Esophagus (tissue), 2 donors: ENCODE results near the gene MRPL1. TPM values are rescaled to one million over a fixed set of nuclear protein-coding genes. Genes with fewer than 3 reads are reported as not detected.
A peak's percentile ranks its signal among the peaks of the same experiment; 100 is the strongest.
"Not testable (repeated sequence)": the region's sequence is repeated elsewhere in the genome, so short reads cannot be mapped to it uniquely, and the experiment has no call there.

Experiments used
- H3K27ac ChIP-seq, 2 donors: one replicate each; pipeline ENCODE4 v1.5.1; 2013; ENCODE audit warnings: low read depth in 2 of 2, mild to moderate bottlenecking in 2 of 2, inconsistent platforms in 1 of 2, low read length in 1 of 2, moderate library complexity in 1 of 2
- H3K27me3 ChIP-seq, 2 donors: one replicate each; pipeline ENCODE4 v1.6.1; 2013; ENCODE audit warnings: low read length in 2 of 2, control low read depth in 1 of 2, mild to moderate bottlenecking in 1 of 2; ENCODE audit not compliant: insufficient read depth in 2 of 2, control insufficient read depth in 1 of 2
- H3K36me3 ChIP-seq, 2 donors: one replicate each; pipeline ENCODE4 v1.6.1; 2013; ENCODE audit warnings: low read length in 1 of 2; ENCODE audit not compliant: control insufficient read depth in 2 of 2, insufficient read depth in 2 of 2
- H3K4me1 ChIP-seq, 2 donors: one replicate each; pipeline ENCODE4 v1.6.1; 2013; ENCODE audit warnings: low read length in 1 of 2; ENCODE audit not compliant: control insufficient read depth in 2 of 2, insufficient read depth in 2 of 2
- H3K4me3 ChIP-seq, 2 donors: one replicate each; pipeline ENCODE4 v1.5.1; 2013; ENCODE audit warnings: low read length in 2 of 2, mild to moderate bottlenecking in 2 of 2, low read depth in 1 of 2, moderate library complexity in 1 of 2
- H3K9me3 ChIP-seq, 2 donors: one replicate each; pipeline ENCODE4 v1.6.1; 2013; ENCODE audit warnings: mild to moderate bottlenecking in 2 of 2, low read depth in 1 of 2, low read length in 1 of 2, moderate library complexity in 1 of 2; ENCODE audit not compliant: control insufficient read depth in 2 of 2, insufficient read depth in 1 of 2
- WGBS, 2 donors: extraction: QIAGEN DNeasy Blood & Tissue Kit; methylation state at CpG; one replicate each; pipeline ENCODE4 v1.1.7; 2013; 5-methylcytosine and 5-hydroxymethylcytosine counted together
- polyA plus RNA-seq, 2 donors: library from polyadenylated mRNA; stranded (reverse); fragments of 200-250 nt; gene quantifications; one replicate each; pipeline ENCODE4 v1.2.3, GENCODE V29; 2013
- donor health status: healthy with polysubstance abuse.
- donor health status: Bipolar disorder and iron deficiency.

Gene MRPL1
- polyA plus RNA-seq, 2 donors: 24.5 to 38.4 TPM

DNA sequence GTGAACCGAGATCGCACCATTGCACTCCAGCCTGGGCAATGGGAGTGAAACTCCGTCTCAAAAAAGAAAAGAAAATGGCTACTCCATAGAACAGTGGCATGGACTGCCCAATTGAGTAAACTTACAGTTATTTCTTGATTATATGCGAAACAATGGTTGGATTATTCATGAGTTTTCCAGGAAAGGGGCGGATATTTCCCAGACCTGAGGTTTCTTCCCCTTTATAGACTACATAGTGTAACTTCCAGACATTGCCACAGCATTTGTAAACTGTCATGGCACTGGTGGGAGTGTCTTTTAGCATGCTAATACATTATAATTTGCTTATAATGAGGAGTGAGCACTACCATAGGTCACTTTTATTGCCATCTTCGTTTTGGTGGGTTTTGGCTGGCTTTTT lies 14.1 kb upstream of the MRPL1 start:
- no peaks in the 10 kb centered on the region for H3K9me3 ChIP-seq

DNA sequence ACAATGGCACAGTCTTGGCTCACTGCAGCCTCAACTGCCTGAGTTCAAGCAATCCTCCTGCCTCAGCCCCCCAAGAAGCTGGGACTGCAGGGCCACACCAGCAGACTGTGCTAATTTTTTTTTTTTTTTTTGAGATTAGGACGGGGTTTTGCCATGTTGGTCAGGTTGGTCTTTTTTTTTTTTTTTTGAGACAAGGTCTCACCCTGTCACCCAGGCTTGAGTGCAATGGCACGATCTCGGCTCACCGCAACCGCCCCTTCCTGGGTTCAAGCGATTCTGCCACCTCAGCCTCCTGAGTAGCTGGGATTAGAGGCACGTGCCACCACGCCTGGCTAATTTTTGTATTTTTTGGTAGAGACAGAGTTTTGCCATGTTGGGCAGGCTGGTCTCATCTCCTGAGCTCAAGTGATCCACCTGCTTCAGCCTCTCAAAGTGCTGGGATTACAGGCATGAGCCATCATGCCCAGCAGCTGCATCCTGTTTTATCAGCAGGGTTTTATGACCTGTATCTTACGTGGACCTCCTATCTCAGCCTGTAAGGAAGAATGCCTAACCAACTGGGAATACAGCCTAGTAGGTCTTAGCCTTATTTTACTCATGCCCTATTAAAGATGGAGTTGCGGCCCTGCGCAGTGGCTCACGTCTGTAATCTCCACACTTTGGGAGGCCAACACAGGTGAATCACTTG lies 13.2 kb upstream of the MRPL1 start:
- H3K9me3 ChIP-seq: no peaks in the 10 kb centered on the region
- H3K36me3 ChIP-seq: no peaks in the 10 kb centered on the region
- no peak overlapping the region for H3K4me3 ChIP-seq
- H3K27me3 ChIP-seq: no peaks in the 10 kb centered on the region
- H3K27ac ChIP-seq: no peak overlapping the region
- 89 to 95% methylated on average over 12 of the region's 12 CpGs for WGBS, 2 donors
- H3K4me1 ChIP-seq: no peaks in the 10 kb centered on the region

More for the DNA sequence above, 14.1 kb upstream of the MRPL1 start:
- H3K27me3 ChIP-seq: no peaks in the 10 kb centered on the region
- 95 to 97% methylated on average over 6 of the region's 6 CpGs for WGBS, 2 donors
- H3K4me1 ChIP-seq: no peaks in the 10 kb centered on the region
- H3K36me3 ChIP-seq: no peaks in the 10 kb centered on the region
- no peak overlapping the region for H3K27ac ChIP-seq
- no peak overlapping the region for H3K4me3 ChIP-seq

DNA sequence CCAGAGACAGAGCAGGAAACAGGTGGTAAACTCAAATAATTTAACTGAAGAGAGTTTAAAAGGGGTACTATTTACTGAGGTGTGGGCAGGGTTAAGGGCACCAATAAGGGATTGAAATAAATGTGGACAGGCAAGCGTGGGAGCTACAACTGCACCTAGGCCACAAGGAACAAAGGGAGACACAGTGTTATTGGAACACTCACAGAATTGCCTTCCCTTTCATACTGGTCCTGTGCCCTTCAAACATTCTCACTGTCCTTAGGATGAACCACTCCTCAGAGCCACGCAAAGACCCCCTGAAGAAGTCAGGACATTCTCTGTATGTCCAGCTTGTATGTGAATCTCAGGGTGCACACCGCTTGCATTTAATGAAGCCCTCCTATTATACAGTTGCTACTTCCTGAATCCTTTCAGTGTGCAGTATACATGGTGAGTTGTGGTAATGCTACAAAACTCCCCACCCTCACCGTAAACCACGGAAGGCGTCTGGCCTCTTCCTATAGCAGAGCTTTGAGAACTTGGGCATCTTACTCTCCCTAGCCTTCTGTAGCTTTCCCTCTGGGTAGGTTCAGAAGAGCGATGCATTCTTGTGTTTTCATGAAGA lies 9.6 kb upstream of the MRPL1 start:
- peak overlapping the region; percentile 49 to 52 for H3K27ac ChIP-seq
- H3K4me1 ChIP-seq: no peaks in the 10 kb centered on the region
- no peak overlapping the region for H3K4me3 ChIP-seq
- WGBS, 2 donors: 56 to 64% methylated on average over 7 of the region's 7 CpGs
- no peaks in the 10 kb centered on the region for H3K36me3 ChIP-seq
- H3K27me3 ChIP-seq: no peaks in the 10 kb centered on the region
- H3K9me3 ChIP-seq: no peaks in the 10 kb centered on the region

GRCh38 chr4:77854431-77855111 lies 8.1 kb upstream of the MRPL1 start:
- no peaks in the 10 kb centered on the region for H3K36me3 ChIP-seq
- peak overlapping the region in 1 of 2 donors; percentile 70 for H3K27ac ChIP-seq
- no peaks in the 10 kb centered on the region for H3K4me1 ChIP-seq
- no peaks in the 10 kb centered on the region for H3K9me3 ChIP-seq
- no peak overlapping the region for H3K4me3 ChIP-seq
- no peaks in the 10 kb centered on the region for H3K27me3 ChIP-seq
- 55 to 63% methylated on average over 7 of the region's 7 CpGs for WGBS, 2 donors

DNA sequence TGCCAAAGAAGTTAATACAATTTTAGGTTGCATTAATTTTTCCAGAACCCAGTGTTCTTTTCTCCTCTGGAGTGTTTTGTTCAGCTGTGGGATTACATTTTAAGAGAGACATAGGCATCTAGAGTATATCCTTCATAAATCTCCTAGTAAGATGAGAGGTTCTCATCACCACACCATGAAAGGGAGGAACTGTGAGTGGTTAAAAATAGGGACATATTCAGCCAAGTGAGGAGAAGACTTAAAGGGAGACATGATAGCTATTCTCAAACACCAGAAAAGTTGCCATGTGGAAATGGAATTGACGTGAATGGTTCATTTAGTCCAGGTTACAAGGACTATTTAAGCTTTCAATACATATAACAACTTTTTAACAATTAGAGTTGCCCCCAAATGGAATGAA lies 6.5 kb upstream of the MRPL1 start:
- 79 to 90% methylated on average over 1 of the region's 1 CpG for WGBS, 2 donors
- Histone ChIP-seq H3K27me3 (no peaks in the 10 kb centered on the region), H3K36me3 (no peaks in the 10 kb centered on the region), H3K27ac (no peak overlapping the region), H3K4me3 (no peak overlapping the region), H3K9me3 (no peaks in the 10 kb centered on the region), H3K4me1 (no peaks in the 10 kb centered on the region)

- no peak overlapping the region for H3K4me3 ChIP-seq
- 97% methylated on average over 3 of the region's 3 CpGs for WGBS, 2 donors
- no peaks in the 10 kb centered on the region for H3K36me3 ChIP-seq
- H3K4me1 ChIP-seq: no peaks in the 10 kb centered on the region
- H3K27ac ChIP-seq: no peak overlapping the region
- H3K27me3 ChIP-seq: no peaks in the 10 kb centered on the region
- H3K9me3 ChIP-seq: no peaks in the 10 kb centered on the region
These were observed 3.4 kb upstream of the MRPL1 start for GRCh38 chr4:77859256-77859655.

DNA sequence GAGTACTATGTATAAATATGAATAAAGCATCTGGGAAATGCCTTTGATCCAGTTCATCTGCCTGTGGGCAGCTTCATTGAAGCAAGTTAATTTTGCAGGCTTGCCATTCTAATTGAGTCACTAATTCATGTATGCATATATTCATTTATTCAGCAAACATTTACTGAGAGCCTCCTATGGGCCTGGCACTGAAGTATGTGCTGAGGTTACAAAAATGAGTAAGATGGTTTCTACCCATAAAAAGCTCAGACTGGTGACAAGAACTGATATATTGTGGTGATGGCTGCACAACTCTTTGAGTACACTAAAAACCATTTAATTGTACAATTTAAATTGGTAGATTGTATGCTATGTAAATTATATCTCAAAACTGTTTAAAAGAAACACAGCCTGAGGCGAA lies 1.1 kb upstream of the MRPL1 start:
- Histone ChIP-seq H3K9me3 (no peaks in the 10 kb centered on the region), H3K27me3 (no peaks in the 10 kb centered on the region), H3K36me3 (no peaks in the 10 kb centered on the region), H3K4me1 (no peaks in the 10 kb centered on the region), H3K27ac (peak overlapping the region; percentile 44 to 90), H3K4me3 (peak overlapping the region in 1 of 2 donors; percentile 91)
- 68 to 83% methylated on average over 1 of the region's 1 CpG for WGBS, 2 donors

DNA sequence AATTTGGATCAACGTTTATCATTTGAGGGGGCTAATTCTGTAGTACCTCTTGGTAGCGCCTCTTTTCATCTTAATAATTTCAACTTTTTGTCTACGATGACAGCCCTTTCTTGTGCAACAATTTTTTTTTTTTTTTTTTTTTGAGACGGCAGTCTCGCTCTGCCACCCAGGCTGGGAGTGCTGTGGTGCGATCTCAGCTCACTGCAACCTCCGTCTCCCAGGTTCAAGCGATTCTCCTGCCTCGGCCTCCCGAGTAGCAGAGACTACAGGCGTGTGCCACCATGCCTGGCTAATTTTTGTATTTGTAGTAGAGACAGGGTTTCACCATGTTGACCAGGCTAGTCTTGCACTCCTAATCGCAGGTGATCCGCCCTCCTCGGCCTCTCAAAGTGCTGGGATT lies 711 bp downstream of the MRPL1 start:
- peak overlapping the region; percentile 61 to 91 for H3K4me3 ChIP-seq
- not testable (repeated sequence) for H3K27me3 ChIP-seq, H3K9me3 ChIP-seq, H3K36me3 ChIP-seq, H3K4me1 ChIP-seq
- 14 to 22% methylated on average over 14 of the region's 14 CpGs for WGBS, 2 donors
- peak overlapping the region; percentile 47 to 90 for H3K27ac ChIP-seq

DNA sequence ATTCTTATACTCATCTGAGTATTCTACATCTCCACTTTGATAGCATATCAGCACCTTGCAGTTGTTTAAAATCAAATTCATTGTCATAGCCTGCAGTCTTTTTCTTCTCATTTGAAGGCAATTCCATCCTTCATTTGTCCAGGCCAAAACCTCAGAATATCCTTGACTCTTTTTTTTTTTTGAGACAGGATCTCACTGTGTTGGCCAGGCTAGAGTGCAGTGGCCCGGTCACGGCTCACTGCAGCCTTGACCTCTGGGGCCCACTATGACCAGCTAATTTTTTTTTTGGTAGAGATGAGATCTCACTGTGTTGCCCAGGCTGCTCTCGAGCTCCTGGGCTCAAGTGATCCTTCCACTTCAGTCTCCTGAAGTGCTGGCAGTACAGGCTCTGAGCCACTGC lies 2.6 kb downstream of the MRPL1 start:
- Histone ChIP-seq H3K27ac (no peak overlapping the region), H3K4me3 (no peak overlapping the region), H3K4me1 (no peaks in the 10 kb centered on the region), H3K27me3 (no peaks in the 10 kb centered on the region), H3K36me3 (no peaks in the 10 kb centered on the region), H3K9me3 (no peaks in the 10 kb centered on the region)
- WGBS, 2 donors: 95 to 97% methylated on average over 3 of the region's 3 CpGs
